SK-N-SH (cell line): ENCODE measurements around the gene FHOD3. TPM values are rescaled to one million over a fixed set of nuclear protein-coding genes. Genes with fewer than 3 reads are reported as not detected.

Experiments
- CTCF ChIA-PET: fragments of 300-600, 350-600 bp; formaldehyde crosslinking; extraction: SDS; loops from one replicate; lab custom pipeline; 2021; lab: Yijun Ruan, JAX
- POLR2A ChIA-PET: fragments of 350-600 bp; sonication (Branson Sonifier 250); formaldehyde crosslinking; extraction: SDS; loops from one replicate; lab custom pipeline; 2020; ENCODE audit warnings: antibody characterized with exemption, inconsistent platforms; lab: Yijun Ruan, JAX
- DNase-seq: peaks from one replicate; pipeline ENCODE4 v3.0.0; 2012
- H2AFZ ChIP-seq: fragments of 200-600 bp; sonication (generic); 2 replicates; pipeline ENCODE4 v1.8.1; 2016; ENCODE audit warnings: antibody characterized with exemption, mild to moderate bottlenecking, low read depth
- H3F3A ChIP-seq: fragments of 200-600 bp; sonication (generic); replicated peaks from 2 replicates; pipeline ENCODE3; 2016; ENCODE audit warnings: antibody characterized with exemption, mild to moderate bottlenecking; ENCODE audit not compliant: insufficient read depth
- H3K27ac ChIP-seq, 2 experiments: fragments of 200-500 bp in 1 of 2; fragments of 200-600 bp in 1 of 2; sonication (Bioruptor generic) in 1 of 2; sonication (generic), shearing (Covaris generic) in 1 of 2; 2 replicates each; pipeline versions ENCODE4 v1.5.1 to v1.6.1; 2014 to 2016; ENCODE audit warnings: low read depth in 2 of 2, inconsistent platforms in 1 of 2, low read length in 1 of 2, mild to moderate bottlenecking in 1 of 2, mixed read lengths in 1 of 2
- H3K27me3 ChIP-seq: fragments of 200-600 bp; sonication (generic), shearing (Covaris generic); 2 replicates; pipeline ENCODE4 v1.6.1; 2016; ENCODE audit warnings: mixed run types; ENCODE audit not compliant: insufficient read depth
- H3K36me3 ChIP-seq, 2 experiments: fragments of 200-500 bp in 1 of 2; fragments of 200-600 bp in 1 of 2; sonication (Bioruptor generic) in 1 of 2; sonication (generic) in 1 of 2; replicated peaks in 1 of 2; 2 replicates each; pipeline versions ENCODE3 to v1.5.1; 2014 to 2016; ENCODE audit warnings: low read length in 1 of 2, mild to moderate bottlenecking in 1 of 2; ENCODE audit not compliant: insufficient read depth in 2 of 2, control insufficient read depth in 1 of 2
- H3K4me1 ChIP-seq, 2 experiments: fragments of 200-500 bp in 1 of 2; fragments of 200-600 bp in 1 of 2; sonication (Bioruptor generic) in 1 of 2; sonication (generic), shearing (Covaris generic) in 1 of 2; 2 replicates each; pipeline versions ENCODE4 v1.5.1 to v1.6.1; 2014 to 2016; ENCODE audit warnings: low read depth in 1 of 2, low read length in 1 of 2, mixed run types in 1 of 2; ENCODE audit not compliant: insufficient read depth in 2 of 2, control insufficient read depth in 1 of 2
- H3K4me2 ChIP-seq: fragments of 200-600 bp; sonication (generic), shearing (Covaris generic); 2 replicates; pipeline ENCODE4 v1.6.1; 2017; ENCODE audit warnings: mixed run types
- H3K4me3 ChIP-seq, 2 experiments: fragments of 200-500 bp in 1 of 2; fragments of 200-600 bp in 1 of 2; sonication (Bioruptor generic) in 1 of 2; sonication (generic), shearing (Covaris generic) in 1 of 2; 2 replicates each; pipeline versions ENCODE4 v1.5.1 to v1.8.1; 2014 to 2016; ENCODE audit warnings: low read depth in 2 of 2, inconsistent platforms in 1 of 2, low read length in 1 of 2, mild to moderate bottlenecking in 1 of 2, mixed read lengths in 1 of 2, moderate library complexity in 1 of 2
- H3K79me2 ChIP-seq: fragments of 200-600 bp; sonication (generic); 2 replicates; pipeline ENCODE4 v1.8.1; 2017; ENCODE audit warnings: mild to moderate bottlenecking; ENCODE audit not compliant: insufficient read depth
- H3K9ac ChIP-seq: fragments of 200-600 bp; sonication (generic); 2 replicates; pipeline ENCODE4 v1.6.1; 2017; ENCODE audit warnings: mixed run types
- H3K9me2 ChIP-seq: fragments of 200-600 bp; sonication (generic); 2 replicates; pipeline ENCODE4 v1.6.1; 2017; ENCODE audit warnings: mixed run types
- H3K9me3 ChIP-seq: fragments of 200-600 bp; sonication (generic); 2 replicates; pipeline ENCODE4 v1.6.1; 2017; ENCODE audit warnings: mixed run types, mild to moderate bottlenecking, moderate library complexity
- H4K20me1 ChIP-seq: fragments of 200-600 bp; sonication (generic); 2 replicates; pipeline ENCODE4 v1.6.1; 2017; ENCODE audit warnings: mild to moderate bottlenecking, mixed run types; ENCODE audit not compliant: insufficient read depth
- CHD2 ChIP-seq: fragments of 150-350 bp; IDR thresholded peaks from 2 replicates; pipeline ENCODE4 v1.6.1; 2018; ENCODE audit warnings: low read length; ENCODE audit not compliant: partially characterized antibody
- EP300 ChIP-seq, 2 experiments: IDR thresholded peaks; 2 replicates each; pipeline versions ENCODE4 v1.4.0 to v1.6.1; 2012; ENCODE audit warnings: borderline replicate concordance in 1 of 2, low read depth in 1 of 2, low read length in 1 of 2
- FOSL2 ChIP-seq: IDR thresholded peaks from 2 replicates; pipeline ENCODE4 v1.4.0; 2012; ENCODE audit warnings: low read depth, mild to moderate bottlenecking, moderate library complexity, borderline replicate concordance
- FOXJ3 ChIP-seq: sonication (generic); formaldehyde crosslinking; IDR thresholded peaks from 2 replicates; pipeline ENCODE4 v1.5.1; 2020; ENCODE audit warnings: mild to moderate bottlenecking, missing genetic modification reagents
- JUND ChIP-seq: IDR thresholded peaks from 2 replicates; pipeline ENCODE4 v1.4.0; 2012
- MEF2A ChIP-seq: IDR thresholded peaks from 2 replicates; pipeline ENCODE4 v1.4.0; 2012; ENCODE audit warnings: low read depth, borderline replicate concordance
- MXI1 ChIP-seq: IDR thresholded peaks from 2 replicates; pipeline ENCODE4 v1.6.1; 2012; ENCODE audit warnings: mild to moderate bottlenecking, low read depth, low read length, improper control_type of control experiment
- NFIC ChIP-seq: IDR thresholded peaks from 2 replicates; pipeline ENCODE4 v1.4.0; 2012; ENCODE audit warnings: borderline replicate concordance
- POLR2AphosphoS5 ChIP-seq: IDR thresholded peaks from 2 replicates; pipeline ENCODE4 v1.6.1; 2012; ENCODE audit warnings: low read depth, low read length
- RCOR1 ChIP-seq: fragments of 150-350 bp; IDR thresholded peaks from 2 replicates; pipeline ENCODE4 v1.6.1; 2017; ENCODE audit warnings: antibody characterized with exemption, low read length
- RXRA ChIP-seq: IDR thresholded peaks from 2 replicates; pipeline ENCODE4 v1.4.0; 2012; ENCODE audit warnings: low read depth, mild to moderate bottlenecking, borderline replicate concordance
- WGBS: methylation state at CpG from one replicate; pipeline ENCODE4 v1.1.6; 2017; ENCODE audit warnings: low lambda C conversion rate; 5-methylcytosine and 5-hydroxymethylcytosine counted together
- polyA plus RNA-seq, 3 experiments: library from polyadenylated mRNA; depleted of rRNA; stranded (reverse); fragments of >200 nt; gene quantifications; 2 replicates each; pipeline ENCODE4 v1.2.3, GENCODE V29; 2012
- TF ChIP-seq, protein P1 (sequence below): IDR thresholded peaks from 2 replicates; pipeline ENCODE4 v1.4.0; 2012; ENCODE audit warnings: low read depth
- TF ChIP-seq, protein P2 (sequence below): fragments of 150-350 bp; IDR thresholded peaks from 2 replicates; pipeline ENCODE4 v1.6.1; 2016; ENCODE audit warnings: mild to moderate bottlenecking, low read depth, low read length
- TF ChIP-seq, protein P3 (sequence below): IDR thresholded peaks from 2 replicates; pipeline ENCODE4 v1.4.0; 2012; ENCODE audit warnings: low read depth, borderline replicate concordance
- TF ChIP-seq, protein P4 (sequence below): IDR thresholded peaks from 2 replicates; pipeline ENCODE4 v1.4.0; 2012; ENCODE audit warnings: low read depth, borderline replicate concordance
- TF ChIP-seq, protein P5 (sequence below): IDR thresholded peaks from 2 replicates; pipeline ENCODE4 v1.6.1; 2012; ENCODE audit warnings: mild to moderate bottlenecking, low read depth, low read length, moderate library complexity
- TF ChIP-seq, protein P6 (sequence below): fragments of 150-350 bp; IDR thresholded peaks from 2 replicates; pipeline ENCODE4 v1.6.1; 2017; ENCODE audit warnings: antibody characterized with exemption, low read length, low read depth, borderline replicate concordance

The FHOD3 gene
- polyA plus RNA-seq, 1 of the 3 experiments (the other 2 are of a cell fraction) = 10.9 TPM

DNA sequence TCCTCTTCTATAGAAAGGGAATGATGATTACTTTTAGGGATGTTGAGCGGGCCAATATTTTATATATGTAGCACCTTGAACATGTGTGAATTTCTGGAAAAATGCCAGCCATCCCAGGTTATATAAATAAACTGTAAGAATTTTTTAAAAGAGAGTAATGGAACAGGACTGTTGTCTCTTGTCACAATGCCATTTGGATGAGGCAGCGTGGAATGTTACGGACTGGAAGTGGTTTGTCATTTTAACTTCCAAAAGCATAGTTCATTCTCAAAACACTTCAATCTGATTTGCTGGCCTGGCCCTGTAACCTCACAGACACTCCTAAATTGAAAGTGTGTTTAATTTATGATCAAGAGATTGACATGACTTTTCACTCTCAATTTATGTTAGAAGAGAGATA, 460.5 kb downstream of the FHOD3 start:
- CTCF ChIA-PET = interaction anchor here (0.6 to 3.8 kb wide), 16 partner anchors 9 to 733 kb away, joined by 3 to 59 read pairs (median 4); no protein-coding TSS in a partner anchor
- H3K9me2 ChIP-seq = no peaks in the 10 kb centered on the region
- 92% methylated on average over 3 of the region's 3 CpGs for WGBS
- no peak overlapping the region; a peak in 1 of 4 replicates for H3K27ac ChIP-seq
- no peaks in the 10 kb centered on the region for H3F3A ChIP-seq
- H3K9ac ChIP-seq = no peak overlapping the region
- no peaks in the 10 kb centered on the region for H3K9me3 ChIP-seq
- no peak overlapping the region for H3K4me3 ChIP-seq
- H2AFZ ChIP-seq = no peak overlapping the region
- POLR2A ChIA-PET = no interaction called here
- H3K79me2 ChIP-seq = no peaks in the 10 kb centered on the region
- TF ChIP-seq, protein P1, sequence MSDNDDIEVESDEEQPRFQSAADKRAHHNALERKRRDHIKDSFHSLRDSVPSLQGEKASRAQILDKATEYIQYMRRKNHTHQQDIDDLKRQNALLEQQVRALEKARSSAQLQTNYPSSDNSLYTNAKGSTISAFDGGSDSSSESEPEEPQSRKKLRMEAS = no peak
- TF ChIP-seq, protein P2, sequence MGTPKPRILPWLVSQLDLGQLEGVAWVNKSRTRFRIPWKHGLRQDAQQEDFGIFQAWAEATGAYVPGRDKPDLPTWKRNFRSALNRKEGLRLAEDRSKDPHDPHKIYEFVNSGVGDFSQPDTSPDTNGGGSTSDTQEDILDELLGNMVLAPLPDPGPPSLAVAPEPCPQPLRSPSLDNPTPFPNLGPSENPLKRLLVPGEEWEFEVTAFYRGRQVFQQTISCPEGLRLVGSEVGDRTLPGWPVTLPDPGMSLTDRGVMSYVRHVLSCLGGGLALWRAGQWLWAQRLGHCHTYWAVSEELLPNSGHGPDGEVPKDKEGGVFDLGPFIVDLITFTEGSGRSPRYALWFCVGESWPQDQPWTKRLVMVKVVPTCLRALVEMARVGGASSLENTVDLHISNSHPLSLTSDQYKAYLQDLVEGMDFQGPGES = no peak
- TF ChIP-seq RCOR1 (no peak), RXRA (no peak), POLR2AphosphoS5 (no peak)
- TF ChIP-seq, protein P3, sequence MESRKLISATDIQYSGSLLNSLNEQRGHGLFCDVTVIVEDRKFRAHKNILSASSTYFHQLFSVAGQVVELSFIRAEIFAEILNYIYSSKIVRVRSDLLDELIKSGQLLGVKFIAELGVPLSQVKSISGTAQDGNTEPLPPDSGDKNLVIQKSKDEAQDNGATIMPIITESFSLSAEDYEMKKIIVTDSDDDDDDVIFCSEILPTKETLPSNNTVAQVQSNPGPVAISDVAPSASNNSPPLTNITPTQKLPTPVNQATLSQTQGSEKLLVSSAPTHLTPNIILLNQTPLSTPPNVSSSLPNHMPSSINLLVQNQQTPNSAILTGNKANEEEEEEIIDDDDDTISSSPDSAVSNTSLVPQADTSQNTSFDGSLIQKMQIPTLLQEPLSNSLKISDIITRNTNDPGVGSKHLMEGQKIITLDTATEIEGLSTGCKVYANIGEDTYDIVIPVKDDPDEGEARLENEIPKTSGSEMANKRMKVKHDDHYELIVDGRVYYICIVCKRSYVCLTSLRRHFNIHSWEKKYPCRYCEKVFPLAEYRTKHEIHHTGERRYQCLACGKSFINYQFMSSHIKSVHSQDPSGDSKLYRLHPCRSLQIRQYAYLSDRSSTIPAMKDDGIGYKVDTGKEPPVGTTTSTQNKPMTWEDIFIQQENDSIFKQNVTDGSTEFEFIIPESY = no peak
- H4K20me1 ChIP-seq = no peaks in the 10 kb centered on the region
- no peak overlapping the region for H3K4me2 ChIP-seq
- peaks cover 0 to 6% of the 10 kb centered on the region in 2 experiments for H3K36me3 ChIP-seq
- peaks cover 11 to 12% of the 10 kb centered on the region in 2 experiments; a peak in 2 of 4 replicates for H3K4me1 ChIP-seq
- H3K27me3 ChIP-seq = no peaks in the 10 kb centered on the region
- no peak for DNase-seq

DNA sequence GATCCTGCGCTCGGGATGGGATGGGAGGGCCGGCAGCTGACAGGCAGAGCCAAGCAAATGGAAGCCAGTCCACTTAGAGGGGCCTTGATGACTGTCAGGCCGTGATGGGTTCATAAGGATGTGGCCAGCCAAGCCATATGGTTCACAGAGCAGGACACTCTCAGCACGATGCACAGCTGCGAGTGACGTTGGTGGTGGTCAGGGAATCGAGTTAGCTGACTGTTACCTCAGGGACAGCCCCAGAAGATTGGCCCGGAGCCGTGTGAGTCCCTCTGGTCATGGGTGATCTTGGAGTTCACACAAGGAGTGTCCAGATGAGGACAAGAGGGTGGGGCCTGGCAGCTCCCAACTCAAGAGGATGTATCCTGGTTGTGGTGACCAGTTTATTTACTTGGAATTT, 461.1 kb downstream of the FHOD3 start:
- Histone ChIP-seq H3K27me3 (no peaks in the 10 kb centered on the region), H3K9me2 (no peaks in the 10 kb centered on the region), H3K9ac (no peak overlapping the region), H2AFZ (no peak overlapping the region), H3K36me3 (peaks cover 0 to 9% of the 10 kb centered on the region in 2 experiments), H3K9me3 (no peaks in the 10 kb centered on the region), H3K79me2 (no peaks in the 10 kb centered on the region), H3F3A (no peaks in the 10 kb centered on the region), H3K4me1 (peaks cover 9 to 12% of the 10 kb centered on the region in 2 experiments; a peak in 2 of 4 replicates), H3K27ac (no peak overlapping the region; a peak in 1 of 4 replicates), H3K4me3 (no peak overlapping the region), H3K4me2 (no peak overlapping the region), H4K20me1 (no peaks in the 10 kb centered on the region)
- WGBS = 94% methylated on average over 10 of the region's 10 CpGs
- TF ChIP-seq EP300 (IDR thresholded peaks at IDR 0.05; ENCODE audit: borderline replicate concordance in 1 of 2, low read depth in 1 of 2, low read length in 1 of 2) (no peak), RXRA (no peak), CHD2 (no peak), NFIC (no peak), MEF2A (no peak), FOSL2 (no peak), MXI1 (no peak), POLR2AphosphoS5 (no peak), FOXJ3 (no peak), JUND (no peak)
- TF ChIP-seq, protein P4, sequence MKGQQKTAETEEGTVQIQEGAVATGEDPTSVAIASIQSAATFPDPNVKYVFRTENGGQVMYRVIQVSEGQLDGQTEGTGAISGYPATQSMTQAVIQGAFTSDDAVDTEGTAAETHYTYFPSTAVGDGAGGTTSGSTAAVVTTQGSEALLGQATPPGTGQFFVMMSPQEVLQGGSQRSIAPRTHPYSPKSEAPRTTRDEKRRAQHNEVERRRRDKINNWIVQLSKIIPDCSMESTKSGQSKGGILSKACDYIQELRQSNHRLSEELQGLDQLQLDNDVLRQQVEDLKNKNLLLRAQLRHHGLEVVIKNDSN = no peak
- TF ChIP-seq, protein P5, sequence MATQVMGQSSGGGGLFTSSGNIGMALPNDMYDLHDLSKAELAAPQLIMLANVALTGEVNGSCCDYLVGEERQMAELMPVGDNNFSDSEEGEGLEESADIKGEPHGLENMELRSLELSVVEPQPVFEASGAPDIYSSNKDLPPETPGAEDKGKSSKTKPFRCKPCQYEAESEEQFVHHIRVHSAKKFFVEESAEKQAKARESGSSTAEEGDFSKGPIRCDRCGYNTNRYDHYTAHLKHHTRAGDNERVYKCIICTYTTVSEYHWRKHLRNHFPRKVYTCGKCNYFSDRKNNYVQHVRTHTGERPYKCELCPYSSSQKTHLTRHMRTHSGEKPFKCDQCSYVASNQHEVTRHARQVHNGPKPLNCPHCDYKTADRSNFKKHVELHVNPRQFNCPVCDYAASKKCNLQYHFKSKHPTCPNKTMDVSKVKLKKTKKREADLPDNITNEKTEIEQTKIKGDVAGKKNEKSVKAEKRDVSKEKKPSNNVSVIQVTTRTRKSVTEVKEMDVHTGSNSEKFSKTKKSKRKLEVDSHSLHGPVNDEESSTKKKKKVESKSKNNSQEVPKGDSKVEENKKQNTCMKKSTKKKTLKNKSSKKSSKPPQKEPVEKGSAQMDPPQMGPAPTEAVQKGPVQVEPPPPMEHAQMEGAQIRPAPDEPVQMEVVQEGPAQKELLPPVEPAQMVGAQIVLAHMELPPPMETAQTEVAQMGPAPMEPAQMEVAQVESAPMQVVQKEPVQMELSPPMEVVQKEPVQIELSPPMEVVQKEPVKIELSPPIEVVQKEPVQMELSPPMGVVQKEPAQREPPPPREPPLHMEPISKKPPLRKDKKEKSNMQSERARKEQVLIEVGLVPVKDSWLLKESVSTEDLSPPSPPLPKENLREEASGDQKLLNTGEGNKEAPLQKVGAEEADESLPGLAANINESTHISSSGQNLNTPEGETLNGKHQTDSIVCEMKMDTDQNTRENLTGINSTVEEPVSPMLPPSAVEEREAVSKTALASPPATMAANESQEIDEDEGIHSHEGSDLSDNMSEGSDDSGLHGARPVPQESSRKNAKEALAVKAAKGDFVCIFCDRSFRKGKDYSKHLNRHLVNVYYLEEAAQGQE = no peak
- TF ChIP-seq, protein P6, sequence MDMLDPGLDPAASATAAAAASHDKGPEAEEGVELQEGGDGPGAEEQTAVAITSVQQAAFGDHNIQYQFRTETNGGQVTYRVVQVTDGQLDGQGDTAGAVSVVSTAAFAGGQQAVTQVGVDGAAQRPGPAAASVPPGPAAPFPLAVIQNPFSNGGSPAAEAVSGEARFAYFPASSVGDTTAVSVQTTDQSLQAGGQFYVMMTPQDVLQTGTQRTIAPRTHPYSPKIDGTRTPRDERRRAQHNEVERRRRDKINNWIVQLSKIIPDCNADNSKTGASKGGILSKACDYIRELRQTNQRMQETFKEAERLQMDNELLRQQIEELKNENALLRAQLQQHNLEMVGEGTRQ = no peak
- POLR2A ChIA-PET = no interaction called here
- no peak for DNase-seq
- CTCF ChIA-PET = interaction anchor here (1.6 to 3.8 kb wide), 2 partner anchors 71 to 79 kb away, joined by 5 to 59 read pairs; no protein-coding TSS in a partner anchor
